ENCODE data around the gene MST1. TPM values are rescaled to one million over a fixed set of nuclear protein-coding genes. Genes with fewer than 3 reads are reported as not detected.

The MST1 gene
- total and polyA plus RNA-seq, 12 donors: 7.5 to 241 (median 48.4) TPM

DNA sequence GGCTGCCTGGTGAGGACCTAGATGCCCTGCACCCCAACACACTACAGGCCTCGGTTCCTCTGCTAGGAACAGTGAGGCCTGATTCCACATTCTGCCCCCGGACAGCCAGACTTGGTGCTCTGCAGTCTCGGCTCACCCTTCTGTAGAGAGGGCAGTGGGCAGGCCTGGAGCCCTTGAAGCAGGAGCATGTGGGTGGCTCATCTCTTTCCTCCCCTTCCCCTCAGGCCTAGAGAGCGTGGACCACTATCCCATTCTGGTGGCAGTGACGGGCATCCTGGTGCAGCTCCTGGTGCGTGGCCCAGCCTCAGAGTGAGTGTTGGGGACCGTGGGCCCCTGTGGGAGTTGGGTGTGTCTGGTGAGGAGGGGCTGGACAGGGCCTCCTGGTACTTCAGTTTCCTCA is 26.9 kb upstream of the MST1 start:
- no peaks in the 10 kb centered on the region for H3K9me3 ChIP-seq (replicated peaks in 1 of 3)
- no peak overlapping the region for H3K27ac ChIP-seq
- DNase-seq: no peak
- H3K27me3 ChIP-seq: no peaks in the 10 kb centered on the region
- H3K36me3 ChIP-seq (replicated peaks in 1 of 2): peaks cover 0 to 3% of the 10 kb centered on the region in 2 donors
- H3K4me3 ChIP-seq: no peak overlapping the region
- TF ChIP-seq, protein P1, sequence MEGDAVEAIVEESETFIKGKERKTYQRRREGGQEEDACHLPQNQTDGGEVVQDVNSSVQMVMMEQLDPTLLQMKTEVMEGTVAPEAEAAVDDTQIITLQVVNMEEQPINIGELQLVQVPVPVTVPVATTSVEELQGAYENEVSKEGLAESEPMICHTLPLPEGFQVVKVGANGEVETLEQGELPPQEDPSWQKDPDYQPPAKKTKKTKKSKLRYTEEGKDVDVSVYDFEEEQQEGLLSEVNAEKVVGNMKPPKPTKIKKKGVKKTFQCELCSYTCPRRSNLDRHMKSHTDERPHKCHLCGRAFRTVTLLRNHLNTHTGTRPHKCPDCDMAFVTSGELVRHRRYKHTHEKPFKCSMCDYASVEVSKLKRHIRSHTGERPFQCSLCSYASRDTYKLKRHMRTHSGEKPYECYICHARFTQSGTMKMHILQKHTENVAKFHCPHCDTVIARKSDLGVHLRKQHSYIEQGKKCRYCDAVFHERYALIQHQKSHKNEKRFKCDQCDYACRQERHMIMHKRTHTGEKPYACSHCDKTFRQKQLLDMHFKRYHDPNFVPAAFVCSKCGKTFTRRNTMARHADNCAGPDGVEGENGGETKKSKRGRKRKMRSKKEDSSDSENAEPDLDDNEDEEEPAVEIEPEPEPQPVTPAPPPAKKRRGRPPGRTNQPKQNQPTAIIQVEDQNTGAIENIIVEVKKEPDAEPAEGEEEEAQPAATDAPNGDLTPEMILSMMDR (IDR thresholded peaks at IDR 0.05): no peak
- WGBS, 4 donors: 86 to 100% (median 94%) methylated on average over 1 to 7 of the region's 7 CpGs
- intact Hi-C loops (cut with DNase I): no loop called here
- peaks cover 0 to 16% of the 10 kb centered on the region in 2 donors for H3K4me1 ChIP-seq (replicated peaks in 1 of 2)

- H3K4me1 ChIP-seq (replicated peaks in 1 of 2): peaks cover 0 to 16% of the 10 kb centered on the region in 2 donors
- no peak overlapping the region for H3K27ac ChIP-seq
- WGBS, 4 donors: 93 to 95% (median 94%) methylated on average over 5 to 13 of the region's 13 CpGs; no CpG with 5 or more reads in 1 of the 4 donors
- no peak for TF ChIP-seq POLR2A (IDR thresholded peaks at IDR 0.05)
- TF ChIP-seq, protein P1 (IDR thresholded peaks at IDR 0.05): no peak
- no peak overlapping the region for H3K4me3 ChIP-seq
- intact Hi-C loops (cut with DNase I): no loop called here
- H3K36me3 ChIP-seq (replicated peaks in 1 of 2): no peaks in the 10 kb centered on the region
- H3K9me3 ChIP-seq (replicated peaks in 1 of 3): no peaks in the 10 kb centered on the region
- no peaks in the 10 kb centered on the region for H3K27me3 ChIP-seq
- no peak for DNase-seq
Observed at GRCh38 chr3:49715611-49716121, 26.4 kb upstream of the MST1 start.

DNA sequence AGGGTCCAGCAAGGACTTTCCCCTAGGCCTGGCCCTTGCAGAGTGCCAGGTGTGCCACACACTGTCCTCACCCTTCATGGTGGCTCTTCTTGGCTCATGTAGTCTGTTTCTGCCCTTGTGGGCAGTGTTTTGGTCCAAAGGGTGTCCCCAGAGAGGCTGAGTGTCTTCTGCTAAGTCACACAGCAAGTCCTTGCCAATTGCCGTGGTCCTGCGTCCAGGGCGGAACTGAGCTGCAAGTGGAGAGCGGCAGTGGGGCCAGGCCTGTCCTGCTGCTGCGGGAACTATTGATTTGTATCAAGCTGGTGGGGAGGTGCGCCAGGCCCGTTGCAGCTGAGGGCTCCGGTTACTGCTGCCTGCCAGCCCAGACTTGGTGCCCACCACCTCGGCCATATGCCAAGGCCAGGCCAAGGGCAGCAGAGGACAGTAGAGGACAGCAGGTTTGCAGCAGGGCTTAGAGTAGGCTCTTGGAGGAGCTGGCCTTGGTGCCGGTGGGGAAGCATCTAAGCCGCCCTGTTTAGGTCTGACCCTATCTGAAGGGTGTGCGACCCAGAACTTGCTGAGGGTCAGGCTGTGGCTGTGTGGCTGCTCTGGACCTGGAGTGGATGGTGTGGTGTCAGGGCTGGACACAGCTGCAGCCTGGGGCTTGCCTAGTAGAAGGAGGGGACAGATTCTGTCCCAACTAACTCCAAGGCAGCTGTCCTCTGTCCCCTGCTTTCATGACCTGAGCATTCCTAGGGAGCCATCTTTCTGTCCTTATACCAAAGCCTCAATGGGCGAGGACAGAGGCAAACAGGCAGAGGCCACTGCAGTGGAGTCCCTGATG is 25.7 kb upstream of the MST1 start:
- H3K9me3 ChIP-seq (replicated peaks in 1 of 3): no peaks in the 10 kb centered on the region
- no peak for DNase-seq
- 80 to 90% (median 85%) methylated on average over 4 to 13 of the region's 13 CpGs for WGBS, 4 donors
- no peak overlapping the region for H3K27ac ChIP-seq
- TF ChIP-seq, protein P1 (IDR thresholded peaks at IDR 0.05): no peak
- no peak for TF ChIP-seq POLR2A (IDR thresholded peaks at IDR 0.05)
- H3K4me1 ChIP-seq (replicated peaks in 1 of 2): peaks cover 0 to 13% of the 10 kb centered on the region in 2 donors
- no peak overlapping the region for H3K4me3 ChIP-seq
- no peaks in the 10 kb centered on the region for H3K36me3 ChIP-seq (replicated peaks in 1 of 2)
- intact Hi-C loops (cut with DNase I): loop anchor here in 1 of 2 donors (5.0 kb wide), 1 partner anchor 192 kb away; no protein-coding TSS in a partner anchor
- H3K27me3 ChIP-seq: no peaks in the 10 kb centered on the region

GRCh38 chr3:49713336-49714105 is 24.2 kb upstream of the MST1 start:
- Histone ChIP-seq H3K4me1 (replicated peaks in 1 of 2) (peaks cover 0 to 1% of the 10 kb centered on the region in 2 donors), H3K9me3 (replicated peaks in 1 of 3) (no peaks in the 10 kb centered on the region), H3K36me3 (replicated peaks in 1 of 2) (no peaks in the 10 kb centered on the region), H3K27me3 (no peaks in the 10 kb centered on the region), H3K4me3 (no peak overlapping the region), H3K27ac (no peak overlapping the region)
- DNase-seq: peak in 1 of 7 donors; percentile 9
- TF ChIP-seq, protein P1 (IDR thresholded peaks at IDR 0.05): no peak
- no peak for TF ChIP-seq POLR2A (IDR thresholded peaks at IDR 0.05)
- WGBS, 4 donors: 89 to 96% (median 91%) methylated on average over 12 to 25 of the region's 25 CpGs
- intact Hi-C loops (cut with DNase I): loop anchor here in 1 of 2 donors (5.0 kb wide), 1 partner anchor 194 kb away; no protein-coding TSS in a partner anchor

Data from adrenal gland (tissue), 12 donors.